SK-N-SH treated with all-trans-retinoic acid at 6 μM for 48 hours (cell line): Measurements from ENCODE around the gene TAOK2.

Experiments used
- ATAC-seq: fragments of 200-7000 bp; cut with Tn5 transposase; 3 replicates; pipeline ENCODE4 v1.9.1; 2020; ENCODE audit warnings: mild to moderate bottlenecking, moderate library complexity
- CSDC2 ChIP-seq: fragments of 250-450 bp; sonication (Bioruptor Pico); IDR thresholded peaks from 2 replicates; pipeline ENCODE4 v1.5.0; 2020; ENCODE audit warnings: mild to moderate bottlenecking, moderate library complexity
- ESRRG ChIP-seq: fragments of 250-450 bp; sonication (Bioruptor Pico); IDR thresholded peaks from 2 replicates; pipeline ENCODE4 v1.6.1; 2021; ENCODE audit warnings: mild to moderate bottlenecking
- GLIS3 ChIP-seq: fragments of 250-450 bp; sonication (Bioruptor Pico); IDR thresholded peaks from 2 replicates; pipeline ENCODE4 v1.5.0; 2020; ENCODE audit warnings: mild to moderate bottlenecking, moderate library complexity
- ISL1 ChIP-seq: fragments of 250-450 bp; sonication (Bioruptor Pico); IDR thresholded peaks from 2 replicates; pipeline ENCODE4 v2.1.2; 2022; ENCODE audit warnings: mild to moderate bottlenecking, moderate library complexity
- OSR1 ChIP-seq: fragments of 250-450 bp; sonication (Bioruptor Pico); IDR thresholded peaks from 2 replicates; pipeline ENCODE4 v1.8.0; 2022; ENCODE audit warnings: moderate library complexity, mild to moderate bottlenecking, inconsistent platforms
- PPARA ChIP-seq: fragments of 250-450 bp; sonication (Bioruptor Pico); IDR thresholded peaks from 2 replicates; pipeline ENCODE4 v1.5.0; 2020; ENCODE audit warnings: mild to moderate bottlenecking, borderline replicate concordance
- RARB ChIP-seq: fragments of 250-450 bp; sonication (Bioruptor Pico); IDR thresholded peaks from 2 replicates; pipeline ENCODE4 v1.8.0; 2021; ENCODE audit warnings: mild to moderate bottlenecking, moderate library complexity
- SNAI2 ChIP-seq: fragments of 250-450 bp; sonication (Bioruptor Pico); IDR thresholded peaks from 2 replicates; pipeline ENCODE4 v1.5.0; 2020; ENCODE audit warnings: mild to moderate bottlenecking, moderate library complexity
- TCF4 ChIP-seq: fragments of 250-450 bp; sonication (Bioruptor Pico); IDR thresholded peaks from 2 replicates; pipeline ENCODE4 v1.8.0; 2021; ENCODE audit warnings: mild to moderate bottlenecking, moderate library complexity, borderline replicate concordance
- TOX ChIP-seq: fragments of 250-450 bp; sonication (Bioruptor Pico); IDR thresholded peaks from 2 replicates; pipeline ENCODE4 v1.8.0; 2021; ENCODE audit warnings: mild to moderate bottlenecking, moderate library complexity, borderline replicate concordance
- ZC3H10 ChIP-seq: fragments of 250-450 bp; sonication (Bioruptor Pico); IDR thresholded peaks from 2 replicates; pipeline ENCODE4 v1.5.1; 2021; ENCODE audit warnings: mild to moderate bottlenecking, moderate library complexity
- ZFP3 ChIP-seq: fragments of 250-450 bp; sonication (Bioruptor Pico); IDR thresholded peaks from 2 replicates; pipeline ENCODE4 v1.5.0; 2020; ENCODE audit warnings: mild to moderate bottlenecking, moderate library complexity
- ZFP30 ChIP-seq: fragments of 450-650 bp; formaldehyde crosslinking; IDR thresholded peaks from 2 replicates; pipeline ENCODE4 v1.5.0; 2022; ENCODE audit warnings: mild to moderate bottlenecking, moderate library complexity
- ZNF565 ChIP-seq: fragments of 450-650 bp; formaldehyde crosslinking; conservative IDR thresholded peaks from 2 replicates; pipeline ENCODE4 v1.5.0; 2020; ENCODE audit warnings: low read depth, mild to moderate bottlenecking, moderate library complexity
- ZNF70 ChIP-seq: fragments of 450-650 bp; formaldehyde crosslinking; IDR thresholded peaks from 2 replicates; pipeline ENCODE4 v1.5.0; 2020; ENCODE audit warnings: mild to moderate bottlenecking, moderate library complexity
- ZNF8 ChIP-seq: fragments of 450-650 bp; formaldehyde crosslinking; IDR thresholded peaks from 2 replicates; pipeline ENCODE4 v1.5.0; 2020; ENCODE audit warnings: mild to moderate bottlenecking, moderate library complexity
- TF ChIP-seq, protein P1 (sequence below): fragments of 250-450 bp; sonication (Bioruptor Pico); IDR thresholded peaks from 2 replicates; pipeline ENCODE4 v1.5.1; 2020; ENCODE audit warnings: low read depth, mild to moderate bottlenecking, moderate library complexity
- TF ChIP-seq, protein P2 (sequence below): fragments of 250-450 bp; sonication (Bioruptor Pico); IDR thresholded peaks from 2 replicates; pipeline ENCODE4 v1.5.0; 2020; ENCODE audit warnings: mild to moderate bottlenecking, moderate library complexity
- TF ChIP-seq, protein P3 (sequence below): fragments of 250-450 bp; sonication (Bioruptor Pico); IDR thresholded peaks from 2 replicates; pipeline ENCODE4 v1.8.0; 2021; ENCODE audit warnings: low read depth, mild to moderate bottlenecking, moderate library complexity, borderline replicate concordance
- TF ChIP-seq, protein P4 (sequence below): fragments of 250-450 bp; sonication (Bioruptor Pico); IDR thresholded peaks from 2 replicates; pipeline ENCODE4 v1.8.0; 2020; ENCODE audit warnings: mild to moderate bottlenecking, moderate library complexity, borderline replicate concordance
- TF ChIP-seq, protein P5 (sequence below): fragments of 250-450 bp; sonication (Bioruptor Pico); IDR thresholded peaks from 2 replicates; pipeline ENCODE4 v1.5.1; 2021; ENCODE audit warnings: mild to moderate bottlenecking, moderate library complexity

TAOK2 gene

DNA sequence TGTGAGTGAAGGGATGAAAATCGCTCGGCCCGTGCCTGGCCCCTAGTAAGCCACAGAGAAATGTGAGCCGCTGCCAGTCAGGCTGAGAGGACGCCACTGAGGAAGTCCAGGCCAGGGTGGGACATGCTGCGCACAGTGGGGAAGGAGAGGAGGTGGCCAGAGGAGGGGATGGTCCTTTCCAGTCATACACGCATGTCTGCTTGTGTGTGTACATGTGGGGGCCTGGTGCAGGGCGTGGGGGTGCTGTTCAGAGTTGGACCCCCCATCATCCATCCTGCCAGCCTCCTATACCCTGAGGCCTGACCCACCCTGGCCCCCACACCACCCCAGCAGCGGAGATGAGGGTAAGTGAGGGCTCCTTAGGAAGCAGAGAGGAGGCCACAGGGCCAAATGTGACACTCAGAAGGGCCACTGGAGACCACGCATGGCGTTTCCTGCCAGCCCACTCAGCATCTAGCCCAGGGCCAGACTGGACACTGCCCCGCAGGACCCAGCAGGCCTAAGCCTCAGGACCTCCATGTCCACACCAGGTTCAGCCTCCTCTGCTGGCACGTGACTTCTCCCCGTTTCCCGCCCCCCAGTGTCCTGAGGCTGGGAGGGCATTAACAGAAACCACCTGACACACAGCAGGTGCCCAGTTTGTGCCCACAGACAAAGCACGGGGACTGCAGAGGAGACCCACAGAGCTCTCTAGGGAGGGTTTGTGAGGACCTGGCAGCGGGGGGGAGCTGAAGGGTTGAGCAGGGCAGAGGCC is 30.2 kb downstream of the TAOK2 start:
- TF ChIP-seq, protein P1, sequence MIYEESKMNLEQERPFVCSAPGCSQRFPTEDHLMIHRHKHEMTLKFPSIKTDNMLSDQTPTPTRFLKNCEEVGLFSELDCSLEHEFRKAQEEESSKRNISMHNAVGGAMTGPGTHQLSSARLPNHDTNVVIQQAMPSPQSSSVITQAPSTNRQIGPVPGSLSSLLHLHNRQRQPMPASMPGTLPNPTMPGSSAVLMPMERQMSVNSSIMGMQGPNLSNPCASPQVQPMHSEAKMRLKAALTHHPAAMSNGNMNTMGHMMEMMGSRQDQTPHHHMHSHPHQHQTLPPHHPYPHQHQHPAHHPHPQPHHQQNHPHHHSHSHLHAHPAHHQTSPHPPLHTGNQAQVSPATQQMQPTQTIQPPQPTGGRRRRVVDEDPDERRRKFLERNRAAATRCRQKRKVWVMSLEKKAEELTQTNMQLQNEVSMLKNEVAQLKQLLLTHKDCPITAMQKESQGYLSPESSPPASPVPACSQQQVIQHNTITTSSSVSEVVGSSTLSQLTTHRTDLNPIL = no peak
- TF ChIP-seq PPARA (CRISPR knock-in tag) (no peak), TOX (CRISPR knock-in tag) (no peak), ZNF70 (no peak), CSDC2 (CRISPR knock-in tag) (no peak)
- TF ChIP-seq, all 23 proteins: peak for 0

DNA sequence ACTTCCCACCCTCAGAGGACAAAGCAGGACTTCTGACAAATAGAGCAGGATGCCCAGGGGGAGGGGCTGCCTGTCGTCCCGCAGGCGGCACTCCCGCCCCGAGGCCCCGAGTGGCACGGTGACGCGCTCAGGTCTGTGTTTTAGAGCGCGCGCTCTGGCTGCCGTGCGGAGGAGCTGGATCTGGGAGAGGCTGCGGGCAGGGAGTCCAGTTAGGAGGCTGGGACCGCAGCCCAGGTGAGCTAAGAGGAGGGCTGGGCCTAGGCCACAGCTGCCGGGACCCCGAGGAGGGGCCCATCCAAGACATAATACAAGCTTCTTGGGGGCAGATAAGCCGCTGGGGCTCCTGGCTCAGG is 30.7 kb downstream of the TAOK2 start:
- TF ChIP-seq, protein P2, sequence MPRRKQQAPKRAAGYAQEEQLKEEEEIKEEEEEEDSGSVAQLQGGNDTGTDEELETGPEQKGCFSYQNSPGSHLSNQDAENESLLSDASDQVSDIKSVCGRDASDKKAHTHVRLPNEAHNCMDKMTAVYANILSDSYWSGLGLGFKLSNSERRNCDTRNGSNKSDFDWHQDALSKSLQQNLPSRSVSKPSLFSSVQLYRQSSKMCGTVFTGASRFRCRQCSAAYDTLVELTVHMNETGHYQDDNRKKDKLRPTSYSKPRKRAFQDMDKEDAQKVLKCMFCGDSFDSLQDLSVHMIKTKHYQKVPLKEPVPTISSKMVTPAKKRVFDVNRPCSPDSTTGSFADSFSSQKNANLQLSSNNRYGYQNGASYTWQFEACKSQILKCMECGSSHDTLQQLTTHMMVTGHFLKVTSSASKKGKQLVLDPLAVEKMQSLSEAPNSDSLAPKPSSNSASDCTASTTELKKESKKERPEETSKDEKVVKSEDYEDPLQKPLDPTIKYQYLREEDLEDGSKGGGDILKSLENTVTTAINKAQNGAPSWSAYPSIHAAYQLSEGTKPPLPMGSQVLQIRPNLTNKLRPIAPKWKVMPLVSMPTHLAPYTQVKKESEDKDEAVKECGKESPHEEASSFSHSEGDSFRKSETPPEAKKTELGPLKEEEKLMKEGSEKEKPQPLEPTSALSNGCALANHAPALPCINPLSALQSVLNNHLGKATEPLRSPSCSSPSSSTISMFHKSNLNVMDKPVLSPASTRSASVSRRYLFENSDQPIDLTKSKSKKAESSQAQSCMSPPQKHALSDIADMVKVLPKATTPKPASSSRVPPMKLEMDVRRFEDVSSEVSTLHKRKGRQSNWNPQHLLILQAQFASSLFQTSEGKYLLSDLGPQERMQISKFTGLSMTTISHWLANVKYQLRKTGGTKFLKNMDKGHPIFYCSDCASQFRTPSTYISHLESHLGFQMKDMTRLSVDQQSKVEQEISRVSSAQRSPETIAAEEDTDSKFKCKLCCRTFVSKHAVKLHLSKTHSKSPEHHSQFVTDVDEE (CRISPR knock-in tag) = no peak
- TF ChIP-seq, protein P3, sequence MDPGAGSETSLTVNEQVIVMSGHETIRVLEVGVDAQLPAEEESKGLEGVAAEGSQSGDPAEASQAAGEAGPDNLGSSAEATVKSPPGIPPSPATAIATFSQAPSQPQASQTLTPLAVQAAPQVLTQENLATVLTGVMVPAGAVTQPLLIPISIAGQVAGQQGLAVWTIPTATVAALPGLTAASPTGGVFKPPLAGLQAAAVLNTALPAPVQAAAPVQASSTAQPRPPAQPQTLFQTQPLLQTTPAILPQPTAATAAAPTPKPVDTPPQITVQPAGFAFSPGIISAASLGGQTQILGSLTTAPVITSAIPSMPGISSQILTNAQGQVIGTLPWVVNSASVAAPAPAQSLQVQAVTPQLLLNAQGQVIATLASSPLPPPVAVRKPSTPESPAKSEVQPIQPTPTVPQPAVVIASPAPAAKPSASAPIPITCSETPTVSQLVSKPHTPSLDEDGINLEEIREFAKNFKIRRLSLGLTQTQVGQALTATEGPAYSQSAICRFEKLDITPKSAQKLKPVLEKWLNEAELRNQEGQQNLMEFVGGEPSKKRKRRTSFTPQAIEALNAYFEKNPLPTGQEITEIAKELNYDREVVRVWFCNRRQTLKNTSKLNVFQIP (CRISPR knock-in tag) = no peak
- no peak for TF ChIP-seq RARB (CRISPR knock-in tag)
- TF ChIP-seq ISL1 (CRISPR knock-in tag) = no peak
- TF ChIP-seq TCF4 = no peak
- TF ChIP-seq ESRRG = no peak
- no peak for TF ChIP-seq ZFP3 (CRISPR knock-in tag)
- TF ChIP-seq, protein P4, sequence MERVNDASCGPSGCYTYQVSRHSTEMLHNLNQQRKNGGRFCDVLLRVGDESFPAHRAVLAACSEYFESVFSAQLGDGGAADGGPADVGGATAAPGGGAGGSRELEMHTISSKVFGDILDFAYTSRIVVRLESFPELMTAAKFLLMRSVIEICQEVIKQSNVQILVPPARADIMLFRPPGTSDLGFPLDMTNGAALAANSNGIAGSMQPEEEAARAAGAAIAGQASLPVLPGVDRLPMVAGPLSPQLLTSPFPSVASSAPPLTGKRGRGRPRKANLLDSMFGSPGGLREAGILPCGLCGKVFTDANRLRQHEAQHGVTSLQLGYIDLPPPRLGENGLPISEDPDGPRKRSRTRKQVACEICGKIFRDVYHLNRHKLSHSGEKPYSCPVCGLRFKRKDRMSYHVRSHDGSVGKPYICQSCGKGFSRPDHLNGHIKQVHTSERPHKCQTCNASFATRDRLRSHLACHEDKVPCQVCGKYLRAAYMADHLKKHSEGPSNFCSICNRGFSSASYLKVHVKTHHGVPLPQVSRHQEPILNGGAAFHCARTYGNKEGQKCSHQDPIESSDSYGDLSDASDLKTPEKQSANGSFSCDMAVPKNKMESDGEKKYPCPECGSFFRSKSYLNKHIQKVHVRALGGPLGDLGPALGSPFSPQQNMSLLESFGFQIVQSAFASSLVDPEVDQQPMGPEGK (CRISPR knock-in tag) = no peak
- no peak for TF ChIP-seq ZNF565 (CRISPR knock-in tag)
- TF ChIP-seq ZFP30 (CRISPR knock-in tag) = no peak
- no peak for TF ChIP-seq SNAI2 (CRISPR knock-in tag)
- no peak for TF ChIP-seq ZC3H10 (CRISPR knock-in tag)
- TF ChIP-seq OSR1 = no peak
- TF ChIP-seq, all 23 proteins: peak for 0
- no peak for ATAC-seq

More for the DNA sequence above, 30.2 kb downstream of the TAOK2 start:
- ATAC-seq = no peak

DNA sequence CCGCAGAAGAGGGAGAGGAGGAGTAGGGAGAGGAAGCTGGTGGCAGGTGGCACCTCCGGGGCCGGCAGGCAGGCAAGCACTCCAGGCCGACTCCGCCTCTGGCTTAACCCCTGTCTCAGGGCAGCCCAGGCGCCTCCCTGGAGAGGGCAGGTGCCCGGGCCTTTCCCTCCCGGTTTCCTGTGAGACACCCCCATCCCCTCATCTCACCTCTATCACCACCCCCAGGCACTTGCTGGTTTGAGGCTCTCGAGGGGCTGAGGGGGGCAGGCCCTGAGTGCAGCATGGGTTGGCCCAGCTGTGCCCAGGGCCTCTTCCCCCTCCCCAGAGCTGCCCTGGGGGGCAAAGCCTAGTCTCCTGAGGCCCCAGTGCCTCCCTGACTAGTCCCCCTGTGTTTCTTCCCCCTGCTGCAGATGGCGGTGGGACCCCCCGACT is 31.2 kb downstream of the TAOK2 start:
- ATAC-seq = no peak
- TF ChIP-seq ZNF8 (CRISPR knock-in tag) (no peak), TOX (CRISPR knock-in tag) (no peak), GLIS3 (CRISPR knock-in tag) (no peak), ZFP3 (CRISPR knock-in tag) (no peak), ZC3H10 (CRISPR knock-in tag) (no peak)
- TF ChIP-seq, protein P5, sequence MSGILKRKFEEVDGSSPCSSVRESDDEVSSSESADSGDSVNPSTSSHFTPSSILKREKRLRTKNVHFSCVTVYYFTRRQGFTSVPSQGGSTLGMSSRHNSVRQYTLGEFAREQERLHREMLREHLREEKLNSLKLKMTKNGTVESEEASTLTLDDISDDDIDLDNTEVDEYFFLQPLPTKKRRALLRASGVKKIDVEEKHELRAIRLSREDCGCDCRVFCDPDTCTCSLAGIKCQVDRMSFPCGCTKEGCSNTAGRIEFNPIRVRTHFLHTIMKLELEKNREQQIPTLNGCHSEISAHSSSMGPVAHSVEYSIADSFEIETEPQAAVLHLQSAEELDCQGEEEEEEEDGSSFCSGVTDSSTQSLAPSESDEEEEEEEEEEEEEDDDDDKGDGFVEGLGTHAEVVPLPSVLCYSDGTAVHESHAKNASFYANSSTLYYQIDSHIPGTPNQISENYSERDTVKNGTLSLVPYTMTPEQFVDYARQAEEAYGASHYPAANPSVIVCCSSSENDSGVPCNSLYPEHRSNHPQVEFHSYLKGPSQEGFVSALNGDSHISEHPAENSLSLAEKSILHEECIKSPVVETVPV = no peak
